WTC11 (cell line): ENCODE results near the gene SSB. TPM values are rescaled to one million over a fixed set of nuclear protein-coding genes. Genes with fewer than 3 reads are reported as not detected.

Experiments used
- ATAC-seq: fragments of 200-7000 bp; cut with Tn5 transposase; 2 replicates; pipeline ENCODE4 v1.10.0; 2021; ENCODE audit warnings: mild to moderate bottlenecking, moderate library complexity
- CTCF ChIA-PET: fragments of 300-600 bp; sonication (Branson Sonifier 250); formaldehyde crosslinking; loops from one replicate; lab custom pipeline; 2021; ENCODE audit warnings: antibody characterized with exemption; lab: Charles Lee
- POLR2A ChIA-PET: fragments of 350-600 bp; sonication (Branson Sonifier 250); formaldehyde crosslinking; loops from one replicate; lab custom pipeline; 2021; ENCODE audit warnings: antibody characterized with exemption; lab: Charles Lee
- DNase-seq: peaks from one replicate; pipeline ENCODE4 v3.0.0; 2021; ENCODE audit warnings: low spot score
- H3K27ac Mint-ChIP-seq: 2 replicates; pipeline ENCODE4 v1.8.0; 2021; ENCODE audit warnings: mixed read lengths
- H3K27me3 Mint-ChIP-seq: 2 replicates; pipeline ENCODE4 v1.8.0; 2021; ENCODE audit warnings: low read depth, mild to moderate bottlenecking, moderate library complexity, mixed read lengths
- H3K36me3 Mint-ChIP-seq: 2 replicates; pipeline ENCODE4 v1.8.0; 2021; ENCODE audit warnings: mixed read lengths
- H3K4me1 Mint-ChIP-seq: 2 replicates; pipeline ENCODE4 v1.8.0; 2022; ENCODE audit warnings: mixed read lengths
- H3K4me3 Mint-ChIP-seq: 2 replicates; pipeline ENCODE4 v1.8.0; 2021; ENCODE audit warnings: mild to moderate bottlenecking, moderate library complexity, mixed read lengths
- H3K9me3 Mint-ChIP-seq: 2 replicates; pipeline ENCODE4 v1.8.0; 2021; ENCODE audit warnings: mixed read lengths
- ATF1 ChIP-seq: sonication (generic); formaldehyde crosslinking; IDR thresholded peaks from 2 replicates; pipeline ENCODE4 v1.8.1; 2023; ENCODE audit warnings: mild to moderate bottlenecking, moderate library complexity, missing genetic modification reagents
- CBFB ChIP-seq: sonication (generic); formaldehyde crosslinking; IDR thresholded peaks from 2 replicates; pipeline ENCODE4 v1.8.1; 2022; ENCODE audit warnings: mild to moderate bottlenecking, low read depth, missing genetic modification reagents
- CREB1 ChIP-seq: sonication (generic); formaldehyde crosslinking; IDR thresholded peaks from 2 replicates; pipeline ENCODE4 v1.8.0; 2023; ENCODE audit warnings: mild to moderate bottlenecking, missing genetic modification reagents
- E2F5 ChIP-seq: sonication (generic); formaldehyde crosslinking; IDR thresholded peaks from 2 replicates; pipeline ENCODE4 v1.8.1; 2022; ENCODE audit warnings: mild to moderate bottlenecking, moderate library complexity, missing genetic modification reagents
- ELF4 ChIP-seq: sonication (generic); formaldehyde crosslinking; IDR thresholded peaks from 2 replicates; pipeline ENCODE4 v1.8.1; 2022; ENCODE audit warnings: low read depth, mild to moderate bottlenecking, moderate library complexity, missing genetic modification reagents
- GABPB1 ChIP-seq: sonication (generic); formaldehyde crosslinking; IDR thresholded peaks from 2 replicates; pipeline ENCODE4 v1.8.1; 2023; ENCODE audit warnings: mild to moderate bottlenecking, missing genetic modification reagents
- HMGA2 ChIP-seq: fragments of 250-450 bp; sonication (Bioruptor Pico); IDR thresholded peaks from 2 replicates; pipeline ENCODE4 v1.4.0; 2021; ENCODE audit warnings: mild to moderate bottlenecking, moderate library complexity
- IRF2 ChIP-seq: sonication (generic); formaldehyde crosslinking; IDR thresholded peaks from 2 replicates; pipeline ENCODE4 v1.8.0; 2022; ENCODE audit warnings: low read depth, missing genetic modification reagents, borderline replicate concordance
- MAX ChIP-seq: sonication (generic); formaldehyde crosslinking; IDR thresholded peaks from 2 replicates; pipeline ENCODE4 v1.8.0; 2022; ENCODE audit warnings: mild to moderate bottlenecking, missing genetic modification reagents
- NR3C1 ChIP-seq: sonication (generic); formaldehyde crosslinking; conservative IDR thresholded peaks from 2 replicates; pipeline ENCODE4 v1.8.1; 2023; ENCODE audit warnings: low read depth, mild to moderate bottlenecking, missing genetic modification reagents
- TEAD4 ChIP-seq: sonication (generic); formaldehyde crosslinking; IDR thresholded peaks from 2 replicates; pipeline ENCODE4 v1.8.0; 2022; ENCODE audit warnings: mild to moderate bottlenecking, missing genetic modification reagents
- TP53 ChIP-seq: sonication (generic); formaldehyde crosslinking; IDR thresholded peaks from 2 replicates; pipeline ENCODE4 v1.8.1; 2023; ENCODE audit warnings: mild to moderate bottlenecking, missing genetic modification reagents
- ZNF121 ChIP-seq: sonication (generic); formaldehyde crosslinking; IDR thresholded peaks from 2 replicates; pipeline ENCODE4 v1.8.0; 2023; ENCODE audit warnings: missing genetic modification reagents
- ZNF138 ChIP-seq: sonication (generic); formaldehyde crosslinking; conservative IDR thresholded peaks from 2 replicates; pipeline ENCODE4 v1.8.1; 2022; ENCODE audit warnings: mild to moderate bottlenecking, moderate library complexity, missing genetic modification reagents
- ZNF232 ChIP-seq: sonication (generic); formaldehyde crosslinking; IDR thresholded peaks from 2 replicates; pipeline ENCODE4 v1.8.0; 2022; ENCODE audit warnings: mild to moderate bottlenecking, missing genetic modification reagents
- ZNF532 ChIP-seq: fragments of 250-450 bp; sonication (Bioruptor Pico); IDR thresholded peaks from 2 replicates; pipeline ENCODE4 v1.9.0; 2021; ENCODE audit warnings: mild to moderate bottlenecking, borderline replicate concordance
- total RNA-seq: library from RNA; stranded (reverse); gene quantifications from 3 replicates; pipeline ENCODE4 v1.2.3, GENCODE V29; 2021
- TF ChIP-seq, protein P1 (sequence below): sonication (generic); formaldehyde crosslinking; IDR thresholded peaks from 2 replicates; pipeline ENCODE4 v1.8.0; 2023; ENCODE audit warnings: missing genetic modification reagents, mild to moderate bottlenecking, borderline replicate concordance
- TF ChIP-seq, protein P2 (sequence below): fragments of 200-600 bp; IDR thresholded peaks from 2 replicates; pipeline ENCODE4 v1.8.0; 2022; ENCODE audit warnings: antibody characterized with exemption
- TF ChIP-seq, protein P3 (sequence below): sonication (generic); formaldehyde crosslinking; IDR thresholded peaks from 2 replicates; pipeline ENCODE4 v1.8.1; 2022; ENCODE audit warnings: missing genetic modification reagents, borderline replicate concordance

SSB gene
- total RNA-seq, 1 experiment from 2014 or later: 235 TPM

GRCh38 chr2:169752752-169753151 is 45.9 kb upstream of the SSB start:
- Mint-ChIP-seq H3K4me1 (0 out of 2 replicates have a peak, but pooled peaks cover 5% of the 10 kb centered on the region), H3K27ac (no peak overlapping the region), H3K4me3 (no peak overlapping the region), H3K36me3 (peaks cover 43% of the 10 kb centered on the region), H3K27me3 (no peaks in the 10 kb centered on the region), H3K9me3 (peaks cover 30% of the 10 kb centered on the region)
- no peak for DNase-seq
- TF ChIP-seq ATF1 (no peak), NR3C1 (CRISPR knock-in tag) (no peak), ZNF532 (no peak), TP53 (no peak)
- TF ChIP-seq, protein P1, sequence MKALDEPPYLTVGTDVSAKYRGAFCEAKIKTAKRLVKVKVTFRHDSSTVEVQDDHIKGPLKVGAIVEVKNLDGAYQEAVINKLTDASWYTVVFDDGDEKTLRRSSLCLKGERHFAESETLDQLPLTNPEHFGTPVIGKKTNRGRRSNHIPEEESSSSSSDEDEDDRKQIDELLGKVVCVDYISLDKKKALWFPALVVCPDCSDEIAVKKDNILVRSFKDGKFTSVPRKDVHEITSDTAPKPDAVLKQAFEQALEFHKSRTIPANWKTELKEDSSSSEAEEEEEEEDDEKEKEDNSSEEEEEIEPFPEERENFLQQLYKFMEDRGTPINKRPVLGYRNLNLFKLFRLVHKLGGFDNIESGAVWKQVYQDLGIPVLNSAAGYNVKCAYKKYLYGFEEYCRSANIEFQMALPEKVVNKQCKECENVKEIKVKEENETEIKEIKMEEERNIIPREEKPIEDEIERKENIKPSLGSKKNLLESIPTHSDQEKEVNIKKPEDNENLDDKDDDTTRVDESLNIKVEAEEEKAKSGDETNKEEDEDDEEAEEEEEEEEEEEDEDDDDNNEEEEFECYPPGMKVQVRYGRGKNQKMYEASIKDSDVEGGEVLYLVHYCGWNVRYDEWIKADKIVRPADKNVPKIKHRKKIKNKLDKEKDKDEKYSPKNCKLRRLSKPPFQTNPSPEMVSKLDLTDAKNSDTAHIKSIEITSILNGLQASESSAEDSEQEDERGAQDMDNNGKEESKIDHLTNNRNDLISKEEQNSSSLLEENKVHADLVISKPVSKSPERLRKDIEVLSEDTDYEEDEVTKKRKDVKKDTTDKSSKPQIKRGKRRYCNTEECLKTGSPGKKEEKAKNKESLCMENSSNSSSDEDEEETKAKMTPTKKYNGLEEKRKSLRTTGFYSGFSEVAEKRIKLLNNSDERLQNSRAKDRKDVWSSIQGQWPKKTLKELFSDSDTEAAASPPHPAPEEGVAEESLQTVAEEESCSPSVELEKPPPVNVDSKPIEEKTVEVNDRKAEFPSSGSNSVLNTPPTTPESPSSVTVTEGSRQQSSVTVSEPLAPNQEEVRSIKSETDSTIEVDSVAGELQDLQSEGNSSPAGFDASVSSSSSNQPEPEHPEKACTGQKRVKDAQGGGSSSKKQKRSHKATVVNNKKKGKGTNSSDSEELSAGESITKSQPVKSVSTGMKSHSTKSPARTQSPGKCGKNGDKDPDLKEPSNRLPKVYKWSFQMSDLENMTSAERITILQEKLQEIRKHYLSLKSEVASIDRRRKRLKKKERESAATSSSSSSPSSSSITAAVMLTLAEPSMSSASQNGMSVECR (CRISPR knock-in tag): no peak
- POLR2A ChIA-PET: no interaction called here
- CTCF ChIA-PET: no interaction called here
- no peak for ATAC-seq

GRCh38 chr2:169755083-169755870 is 43.4 kb upstream of the SSB start:
- Mint-ChIP-seq H3K9me3 (peaks cover 25% of the 10 kb centered on the region), H3K27ac (no peak overlapping the region), H3K36me3 (peaks cover 24% of the 10 kb centered on the region), H3K4me1 (0 out of 2 replicates have a peak, but pooled peaks cover 5% of the 10 kb centered on the region), H3K27me3 (no peaks in the 10 kb centered on the region), H3K4me3 (no peak overlapping the region)
- DNase-seq (no peak), ATAC-seq (no peak)
- CTCF ChIA-PET: no interaction called here
- POLR2A ChIA-PET: no interaction called here
- TF ChIP-seq, protein P2, sequence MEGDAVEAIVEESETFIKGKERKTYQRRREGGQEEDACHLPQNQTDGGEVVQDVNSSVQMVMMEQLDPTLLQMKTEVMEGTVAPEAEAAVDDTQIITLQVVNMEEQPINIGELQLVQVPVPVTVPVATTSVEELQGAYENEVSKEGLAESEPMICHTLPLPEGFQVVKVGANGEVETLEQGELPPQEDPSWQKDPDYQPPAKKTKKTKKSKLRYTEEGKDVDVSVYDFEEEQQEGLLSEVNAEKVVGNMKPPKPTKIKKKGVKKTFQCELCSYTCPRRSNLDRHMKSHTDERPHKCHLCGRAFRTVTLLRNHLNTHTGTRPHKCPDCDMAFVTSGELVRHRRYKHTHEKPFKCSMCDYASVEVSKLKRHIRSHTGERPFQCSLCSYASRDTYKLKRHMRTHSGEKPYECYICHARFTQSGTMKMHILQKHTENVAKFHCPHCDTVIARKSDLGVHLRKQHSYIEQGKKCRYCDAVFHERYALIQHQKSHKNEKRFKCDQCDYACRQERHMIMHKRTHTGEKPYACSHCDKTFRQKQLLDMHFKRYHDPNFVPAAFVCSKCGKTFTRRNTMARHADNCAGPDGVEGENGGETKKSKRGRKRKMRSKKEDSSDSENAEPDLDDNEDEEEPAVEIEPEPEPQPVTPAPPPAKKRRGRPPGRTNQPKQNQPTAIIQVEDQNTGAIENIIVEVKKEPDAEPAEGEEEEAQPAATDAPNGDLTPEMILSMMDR: no peak
- TF ChIP-seq IRF2: no peak
- TF ChIP-seq TEAD4 (CRISPR knock-in tag): no peak
- no peak for TF ChIP-seq ZNF232 (CRISPR knock-in tag)
- no peak for TF ChIP-seq TP53
- no peak for TF ChIP-seq CBFB
- TF ChIP-seq, protein P3, sequence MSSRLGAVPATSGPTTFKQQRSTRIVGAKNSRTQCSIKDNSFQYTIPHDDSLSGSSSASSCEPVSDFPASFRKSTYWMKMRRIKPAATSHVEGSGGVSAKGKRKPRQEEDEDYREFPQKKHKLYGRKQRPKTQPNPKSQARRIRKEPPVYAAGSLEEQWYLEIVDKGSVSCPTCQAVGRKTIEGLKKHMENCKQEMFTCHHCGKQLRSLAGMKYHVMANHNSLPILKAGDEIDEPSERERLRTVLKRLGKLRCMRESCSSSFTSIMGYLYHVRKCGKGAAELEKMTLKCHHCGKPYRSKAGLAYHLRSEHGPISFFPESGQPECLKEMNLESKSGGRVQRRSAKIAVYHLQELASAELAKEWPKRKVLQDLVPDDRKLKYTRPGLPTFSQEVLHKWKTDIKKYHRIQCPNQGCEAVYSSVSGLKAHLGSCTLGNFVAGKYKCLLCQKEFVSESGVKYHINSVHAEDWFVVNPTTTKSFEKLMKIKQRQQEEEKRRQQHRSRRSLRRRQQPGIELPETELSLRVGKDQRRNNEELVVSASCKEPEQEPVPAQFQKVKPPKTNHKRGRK (CRISPR knock-in tag): no peak
- TF ChIP-seq E2F5 (CRISPR knock-in tag): no peak
- no peak for TF ChIP-seq ZNF138 (CRISPR knock-in tag)
- TF ChIP-seq ZNF121: no peak
- TF ChIP-seq HMGA2 (CRISPR knock-in tag): no peak
- no peak for TF ChIP-seq CREB1
- TF ChIP-seq GABPB1: no peak
- no peak for TF ChIP-seq MAX (CRISPR knock-in tag)
- no peak for TF ChIP-seq ELF4 (CRISPR knock-in tag)
